Heart left ventricle (tissue), 13 donors: Measurements from ENCODE around the gene PCNT.

Experiments
- POLR2A ChIP-seq, 2 donors: fragments of 450-650 bp; IDR thresholded peaks; one replicate each; pipeline ENCODE4 v1.6.1; 2017; ENCODE audit warnings: antibody characterized with exemption in 2 of 2, mild to moderate bottlenecking in 2 of 2, moderate library complexity in 2 of 2
- TF ChIP-seq, protein P1 (sequence below), 12 donors: fragments of 200-600 bp; sonication (generic) in 4 of 12; IDR thresholded peaks; one replicate each; pipeline versions ENCODE4 v1.5.0 to v1.8.0; 2018 to 2022; ENCODE audit warnings: antibody characterized with exemption in 12 of 12, mild to moderate bottlenecking in 5 of 12
- donor health status: ischemic (EF 13 %, LVEDD 7.1; RV severe dilation, severe dysfunction).
- donor health status: DM: no; HTN: yes; CAD: no.
- donor health status: DM: no; HTN: no; CAD: no.
- donor health status: ischemic (EF 25% LVEDD 6.9; RV normal size, moderate dysfunction).
- donor health status: ischemic (EF 25% LVEDD 5.7; RV mildly dilated, moderate dysfunction).
- donor health status: ischemic (EF 35%, LVEDD 5.7; RV mildly dilated, moderate dysfunction).
- donor health status: nonischemic (EF 11% LVEDD 7.7; RV severe dilation, severe dysfunction).
- donor health status: DM: yes; HTN: yes; CAD: no.
- donor health status: PGD.
- donor health status: ischemic (EF 29% LVEDD 5.4; RV normal size, mild dysfunction).
- donor health status: nonischemic (EF 23%, LVEDD 6.1; RV moderate dilation, normal function).

- TF ChIP-seq, protein P1, sequence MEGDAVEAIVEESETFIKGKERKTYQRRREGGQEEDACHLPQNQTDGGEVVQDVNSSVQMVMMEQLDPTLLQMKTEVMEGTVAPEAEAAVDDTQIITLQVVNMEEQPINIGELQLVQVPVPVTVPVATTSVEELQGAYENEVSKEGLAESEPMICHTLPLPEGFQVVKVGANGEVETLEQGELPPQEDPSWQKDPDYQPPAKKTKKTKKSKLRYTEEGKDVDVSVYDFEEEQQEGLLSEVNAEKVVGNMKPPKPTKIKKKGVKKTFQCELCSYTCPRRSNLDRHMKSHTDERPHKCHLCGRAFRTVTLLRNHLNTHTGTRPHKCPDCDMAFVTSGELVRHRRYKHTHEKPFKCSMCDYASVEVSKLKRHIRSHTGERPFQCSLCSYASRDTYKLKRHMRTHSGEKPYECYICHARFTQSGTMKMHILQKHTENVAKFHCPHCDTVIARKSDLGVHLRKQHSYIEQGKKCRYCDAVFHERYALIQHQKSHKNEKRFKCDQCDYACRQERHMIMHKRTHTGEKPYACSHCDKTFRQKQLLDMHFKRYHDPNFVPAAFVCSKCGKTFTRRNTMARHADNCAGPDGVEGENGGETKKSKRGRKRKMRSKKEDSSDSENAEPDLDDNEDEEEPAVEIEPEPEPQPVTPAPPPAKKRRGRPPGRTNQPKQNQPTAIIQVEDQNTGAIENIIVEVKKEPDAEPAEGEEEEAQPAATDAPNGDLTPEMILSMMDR (IDR thresholded peaks at IDR 0.05) = no peak
- TF ChIP-seq POLR2A (IDR thresholded peaks at IDR 0.05) = no peak
Measured at GRCh38 chr21:46401186-46401910, 77.4 kb downstream of the PCNT start.
